Chondrocyte (in vitro differentiated cells): ENCODE measurements around the gene FAM13A. TPM values are rescaled to one million over a fixed set of nuclear protein-coding genes. Genes with fewer than 3 reads are reported as not detected.
"Not testable (repeated sequence)": the region's sequence is repeated elsewhere in the genome, so short reads cannot be mapped to it uniquely, and the experiment has no call there.

Experiments
- DNase-seq: peaks from one replicate; pipeline ENCODE4 v3.0.0; 2021; ENCODE audit warnings: mixed read lengths, low spot score
- H3K27ac Mint-ChIP-seq: one replicate; pipeline ENCODE4 v1.8.0; 2021; ENCODE audit warnings: mild to moderate bottlenecking, moderate library complexity, mixed read lengths; ENCODE audit not compliant: unreplicated experiment
- H3K27me3 Mint-ChIP-seq: 2 replicates; pipeline ENCODE4 v1.8.0; 2021; ENCODE audit warnings: low read depth, mixed read lengths
- H3K36me3 Mint-ChIP-seq: 2 replicates; pipeline ENCODE4 v1.8.0; 2021; ENCODE audit warnings: low read depth, mixed read lengths
- H3K4me1 Mint-ChIP-seq: 2 replicates; pipeline ENCODE4 v1.8.0; 2021; ENCODE audit warnings: low read depth, mild to moderate bottlenecking, mixed read lengths
- H3K4me3 Mint-ChIP-seq: one replicate; pipeline ENCODE4 v1.8.0; 2021; ENCODE audit warnings: mild to moderate bottlenecking, moderate library complexity, mixed read lengths; ENCODE audit not compliant: unreplicated experiment
- H3K9me3 Mint-ChIP-seq: 2 replicates; pipeline ENCODE4 v1.8.0; 2021; ENCODE audit warnings: low read depth, mixed read lengths
- total RNA-seq: library from RNA; stranded (reverse); gene quantifications from 3 replicates; pipeline ENCODE4 v1.2.1, GENCODE V29; 2021
- TF ChIP-seq, protein P1 (sequence below): fragments of 200-600 bp; sonication (generic); IDR thresholded peaks from 2 replicates; pipeline ENCODE4 v1.5.0; 2021; ENCODE audit warnings: antibody characterized with exemption, mild to moderate bottlenecking, moderate library complexity

Gene FAM13A
- total RNA-seq, 1 donor from 2014 or later = 10.5 TPM

DNA sequence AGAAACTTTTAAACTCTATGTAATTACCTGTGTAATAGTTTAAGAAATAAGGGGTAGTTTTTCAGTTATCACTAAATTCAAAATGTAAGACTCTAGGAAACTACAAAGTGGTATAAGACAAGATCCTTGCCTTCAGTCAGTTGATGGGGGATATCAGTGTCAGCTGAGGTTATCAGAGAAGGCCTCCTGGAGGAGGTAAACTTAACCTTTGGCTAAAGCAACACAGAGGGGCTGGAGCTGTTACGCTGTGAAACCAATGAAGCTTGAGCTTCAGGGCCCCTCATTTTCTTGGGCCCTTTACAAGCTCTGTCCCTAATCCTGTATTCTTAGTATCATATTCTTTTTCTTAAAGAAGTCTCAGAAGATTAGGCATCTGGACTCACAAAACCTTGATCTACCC lies 35.9 kb downstream of the FAM13A start:
- TF ChIP-seq, protein P1, sequence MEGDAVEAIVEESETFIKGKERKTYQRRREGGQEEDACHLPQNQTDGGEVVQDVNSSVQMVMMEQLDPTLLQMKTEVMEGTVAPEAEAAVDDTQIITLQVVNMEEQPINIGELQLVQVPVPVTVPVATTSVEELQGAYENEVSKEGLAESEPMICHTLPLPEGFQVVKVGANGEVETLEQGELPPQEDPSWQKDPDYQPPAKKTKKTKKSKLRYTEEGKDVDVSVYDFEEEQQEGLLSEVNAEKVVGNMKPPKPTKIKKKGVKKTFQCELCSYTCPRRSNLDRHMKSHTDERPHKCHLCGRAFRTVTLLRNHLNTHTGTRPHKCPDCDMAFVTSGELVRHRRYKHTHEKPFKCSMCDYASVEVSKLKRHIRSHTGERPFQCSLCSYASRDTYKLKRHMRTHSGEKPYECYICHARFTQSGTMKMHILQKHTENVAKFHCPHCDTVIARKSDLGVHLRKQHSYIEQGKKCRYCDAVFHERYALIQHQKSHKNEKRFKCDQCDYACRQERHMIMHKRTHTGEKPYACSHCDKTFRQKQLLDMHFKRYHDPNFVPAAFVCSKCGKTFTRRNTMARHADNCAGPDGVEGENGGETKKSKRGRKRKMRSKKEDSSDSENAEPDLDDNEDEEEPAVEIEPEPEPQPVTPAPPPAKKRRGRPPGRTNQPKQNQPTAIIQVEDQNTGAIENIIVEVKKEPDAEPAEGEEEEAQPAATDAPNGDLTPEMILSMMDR = no peak
- peaks cover 4% of the 10 kb centered on the region for H3K4me1 Mint-ChIP-seq
- H3K27me3 Mint-ChIP-seq = no peaks in the 10 kb centered on the region
- H3K4me3 Mint-ChIP-seq = no peak overlapping the region
- peaks cover 9% of the 10 kb centered on the region for H3K36me3 Mint-ChIP-seq
- DNase-seq = no peak
- no peaks in the 10 kb centered on the region for H3K9me3 Mint-ChIP-seq
- no peak overlapping the region for H3K27ac Mint-ChIP-seq

DNA sequence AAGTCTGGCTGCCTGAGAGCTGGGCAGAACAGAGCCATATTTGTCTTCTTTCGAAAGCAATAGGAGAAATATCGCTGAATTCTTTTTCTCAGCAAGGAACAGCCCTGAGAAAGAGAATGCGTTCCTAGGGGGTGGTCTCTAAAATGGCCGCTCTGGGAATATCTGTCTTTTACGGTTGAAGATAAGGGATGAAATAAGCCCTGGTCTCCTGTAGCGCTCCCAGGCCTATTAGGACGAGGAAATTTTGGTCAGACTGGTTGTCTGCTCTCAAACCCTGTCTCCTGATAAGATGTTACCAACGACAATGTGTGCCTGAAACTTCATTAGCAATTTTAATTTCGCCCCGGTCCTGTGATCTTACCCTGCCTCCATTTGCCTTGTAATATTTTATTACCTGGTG lies 42.1 kb downstream of the FAM13A start:
- not testable (repeated sequence) for H3K27ac Mint-ChIP-seq, H3K27me3 Mint-ChIP-seq, H3K4me1 Mint-ChIP-seq, DNase-seq, H3K9me3 Mint-ChIP-seq, H3K4me3 Mint-ChIP-seq
- peaks cover 19% of the 10 kb centered on the region for H3K36me3 Mint-ChIP-seq

- Mint-ChIP-seq H3K9me3 (peaks cover 8% of the 10 kb centered on the region), H3K27ac (no peak overlapping the region)
Measured at GRCh38 chr4:89009761-89010369, 47.1 kb downstream of the FAM13A start.

GRCh38 chr4:89009115-89009514 lies 47.9 kb downstream of the FAM13A start:
- peaks cover 16% of the 10 kb centered on the region for H3K36me3 Mint-ChIP-seq
- no peak overlapping the region for H3K4me3 Mint-ChIP-seq
- H3K4me1 Mint-ChIP-seq = no peaks in the 10 kb centered on the region
- TF ChIP-seq, protein P1 = no peak
- H3K27ac Mint-ChIP-seq = no peak overlapping the region
- no peaks in the 10 kb centered on the region for H3K27me3 Mint-ChIP-seq
- no peak for DNase-seq
- H3K9me3 Mint-ChIP-seq = peaks cover 4% of the 10 kb centered on the region

More at GRCh38 chr4:89009761-89010369, 47.1 kb downstream of the FAM13A start:
- Mint-ChIP-seq H3K4me1 (no peaks in the 10 kb centered on the region), H3K27me3 (no peaks in the 10 kb centered on the region), H3K4me3 (no peak overlapping the region), H3K36me3 (peaks cover 19% of the 10 kb centered on the region)
- TF ChIP-seq, protein P1 = no peak
- DNase-seq = no peak

DNA sequence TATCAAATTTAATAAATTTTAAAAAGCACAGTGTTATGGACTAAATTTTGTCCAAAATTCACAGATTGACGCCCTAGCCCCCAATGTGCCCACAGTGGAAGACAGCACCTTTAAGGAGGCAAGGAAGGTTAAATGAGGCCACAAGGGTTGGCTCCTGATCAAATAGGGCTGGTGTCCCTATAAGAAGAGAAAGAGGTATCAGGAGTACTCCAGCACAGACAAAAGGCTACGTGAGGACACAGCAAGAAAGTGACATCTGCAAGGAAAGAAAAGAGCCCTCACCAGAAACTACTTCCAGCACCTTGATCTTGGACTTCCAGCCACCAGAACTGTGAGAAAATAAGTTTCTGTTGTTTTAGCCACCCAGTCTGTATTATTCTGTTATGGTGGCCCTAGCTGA lies 48.8 kb downstream of the FAM13A start:
- H3K27me3 Mint-ChIP-seq = no peaks in the 10 kb centered on the region
- no peak overlapping the region for H3K4me3 Mint-ChIP-seq
- no peak for DNase-seq
- H3K4me1 Mint-ChIP-seq = peaks cover 2% of the 10 kb centered on the region
- peaks cover 4% of the 10 kb centered on the region for H3K9me3 Mint-ChIP-seq
- TF ChIP-seq, protein P1 = no peak
- H3K36me3 Mint-ChIP-seq = peaks cover 16% of the 10 kb centered on the region
- H3K27ac Mint-ChIP-seq = no peak overlapping the region

DNA sequence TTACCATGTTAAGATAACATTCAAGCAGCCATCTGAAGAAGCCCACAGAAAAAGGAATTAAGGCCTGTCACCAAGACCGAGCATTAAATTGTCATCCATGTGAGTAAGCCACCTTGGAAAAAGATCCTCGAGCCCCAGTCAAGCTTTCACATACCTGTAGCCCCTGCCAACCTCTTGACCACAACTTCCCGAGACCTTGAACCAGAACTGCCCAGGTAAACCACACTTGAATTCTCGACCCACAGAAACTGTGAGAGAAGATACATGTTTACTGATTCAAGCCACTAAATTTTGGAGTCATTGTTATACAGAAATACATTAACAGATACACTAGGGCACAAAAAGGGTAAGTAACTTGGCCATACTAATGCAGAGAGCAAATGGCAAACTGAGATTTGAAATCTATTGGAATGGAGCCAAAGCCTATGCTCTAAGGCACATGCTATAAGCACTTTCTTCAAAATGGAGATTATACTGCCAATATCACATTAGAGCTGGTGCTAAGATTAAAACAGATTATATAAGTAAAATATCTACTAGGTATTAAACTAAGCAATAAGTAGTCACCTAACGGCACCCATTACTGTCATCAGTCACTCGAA lies 49.5 kb downstream of the FAM13A start:
- H3K27ac Mint-ChIP-seq = no peak overlapping the region
- peaks cover 4% of the 10 kb centered on the region for H3K9me3 Mint-ChIP-seq
- peaks cover 16% of the 10 kb centered on the region for H3K36me3 Mint-ChIP-seq
- no peak for DNase-seq
- no peaks in the 10 kb centered on the region for H3K27me3 Mint-ChIP-seq
- H3K4me3 Mint-ChIP-seq = no peak overlapping the region
- peaks cover 9% of the 10 kb centered on the region for H3K4me1 Mint-ChIP-seq
- TF ChIP-seq, protein P1 = no peak
